Measurements from ENCODE around the gene CSTF2T. TPM values are rescaled to one million over a fixed set of nuclear protein-coding genes. Genes with fewer than 3 reads are reported as not detected.

The CSTF2T gene
- total and polyA plus RNA-seq, 2 of the 13 experiments (the other 11 are each of a cell fraction or from before 2014, with no cell fraction given) = 1.4 to 7.2 TPM

- no peaks in the 10 kb centered on the region for H3K36me3 ChIP-seq (replicated peaks in 1 of 2; ENCODE audit: control insufficient read depth in 1 of 2, insufficient read depth in 2 of 2, low read length in 2 of 2)
- H3K4me2 ChIP-seq (ENCODE audit: low read depth, low read length) = no peak overlapping the region
- intact Hi-C loops (cut with micrococcal nuclease; ENCODE audit: unreplicated experiment) (no loop called here), in situ Hi-C loops (cut with HindIII; ENCODE audit: extremely low pct_ligation_motif_present, low pct_unique_long_range_greater_than_20kb) (no loop called here)
- no peak overlapping the region for H3K27ac ChIP-seq (ENCODE audit: extremely low read length, insufficient read depth, low read length)
- H3K9me3 ChIP-seq (ENCODE audit: low read length) = no peaks in the 10 kb centered on the region
- H3K27me3 ChIP-seq (ENCODE audit: control insufficient read depth in 1 of 2, insufficient read depth in 2 of 2, low read length in 2 of 2) = no peaks in the 10 kb centered on the region
- H3K9ac ChIP-seq (ENCODE audit: insufficient read depth, low read depth, low read length) = no peak overlapping the region
- no TSS peak for BruUV-seq (replicated peaks)
- POLR2A ChIA-PET = no interaction called here
- CTCF ChIA-PET (ENCODE audit: low intra/inter-chr PET ratio, low total read pairs) = no interaction called here
- ATAC-seq = no peak
- H4K20me1 ChIP-seq (ENCODE audit: insufficient read depth, low read length) = no peaks in the 10 kb centered on the region
- DNase-seq (ENCODE audit: low spot score) = no peak
- H3K79me2 ChIP-seq (ENCODE audit: insufficient read depth, low read length) = no peaks in the 10 kb centered on the region
- 1% methylated on average over 6 of the region's 6 CpGs for WGBS (ENCODE audit: low lambda C conversion rate)
- H3K4me1 ChIP-seq (ENCODE audit: insufficient read depth, low read length) = no peaks in the 10 kb centered on the region
- TF ChIP-seq RBAK (CRISPR knock-in tag; IDR thresholded peaks at IDR 0.05) = no peak
- TF ChIP-seq ZNF121 (CRISPR knock-in tag; IDR thresholded peaks at IDR 0.05) = no peak
- TF ChIP-seq ZNF83 (CRISPR knock-in tag; IDR thresholded peaks at IDR 0.05; ENCODE audit: borderline replicate concordance) = no peak
- no peak for TF ChIP-seq NBN (conservative IDR thresholded peaks at IDR 0.05)
- FAIRE-seq = no peak
- no peak overlapping the region for H2AFZ ChIP-seq (ENCODE audit: low read length)
- H3K4me3 ChIP-seq (replicated peaks in 1 of 3; ENCODE audit: insufficient read depth in 1 of 3, low read depth in 2 of 3, low read length in 3 of 3) = no peak overlapping the region
Measured at GRCh38 chr10:51744235-51745000, 45.0 kb upstream of the CSTF2T start.

GRCh38 chr10:51743146-51743545, 43.8 kb upstream of the CSTF2T start:
- Histone ChIP-seq H3K27ac (ENCODE audit: extremely low read length, insufficient read depth, low read length) (no peak overlapping the region), H3K9ac (ENCODE audit: insufficient read depth, low read depth, low read length) (no peak overlapping the region), H3K79me2 (ENCODE audit: insufficient read depth, low read length) (no peaks in the 10 kb centered on the region), H3K9me3 (ENCODE audit: low read length) (no peaks in the 10 kb centered on the region), H3K4me2 (ENCODE audit: low read depth, low read length) (no peak overlapping the region), H2AFZ (ENCODE audit: low read length) (no peak overlapping the region), H3K4me1 (ENCODE audit: insufficient read depth, low read length) (no peaks in the 10 kb centered on the region), H4K20me1 (ENCODE audit: insufficient read depth, low read length) (no peaks in the 10 kb centered on the region), H3K36me3 (replicated peaks in 1 of 2; ENCODE audit: control insufficient read depth in 1 of 2, insufficient read depth in 2 of 2, low read length in 2 of 2) (no peaks in the 10 kb centered on the region), H3K27me3 (ENCODE audit: control insufficient read depth in 1 of 2, insufficient read depth in 2 of 2, low read length in 2 of 2) (no peaks in the 10 kb centered on the region), H3K4me3 (replicated peaks in 1 of 3; ENCODE audit: insufficient read depth in 1 of 3, low read depth in 2 of 3, low read length in 3 of 3) (no peak overlapping the region)
- intact Hi-C loops (cut with micrococcal nuclease; ENCODE audit: unreplicated experiment) (no loop called here), in situ Hi-C loops (cut with HindIII; ENCODE audit: extremely low pct_ligation_motif_present, low pct_unique_long_range_greater_than_20kb) (no loop called here)
- no TSS peak for BruUV-seq (replicated peaks)
- 18% methylated on average over 6 of the region's 6 CpGs for WGBS (ENCODE audit: low lambda C conversion rate)
- ChIA-PET CTCF (ENCODE audit: low intra/inter-chr PET ratio, low total read pairs) (no interaction called here), POLR2A (no interaction called here)
- no peak for DNase-seq (ENCODE audit: low spot score)
- no peak for ATAC-seq
- FAIRE-seq = no peak
- no peak for TF ChIP-seq ZNF891 (CRISPR knock-in tag; IDR thresholded peaks at IDR 0.05)
- no peak for TF ChIP-seq NFRKB (IDR thresholded peaks at IDR 0.05)
- TF ChIP-seq RAD51 (IDR thresholded peaks at IDR 0.05; ENCODE audit: borderline replicate concordance) = no peak
- TF ChIP-seq ZNF335 (CRISPR knock-in tag; IDR thresholded peaks at IDR 0.05) = no peak
- TF ChIP-seq MTA1 (CRISPR knock-in tag; IDR thresholded peaks at IDR 0.05; ENCODE audit: borderline replicate concordance) = no peak
- no peak for TF ChIP-seq ZNF496 (CRISPR knock-in tag; IDR thresholded peaks at IDR 0.05; ENCODE audit: insufficient replicate concordance)
